ENCODE measurements around the gene LASP1NB.

Gene LASP1NB

GRCh38 chr17:38958326-38958725, 32.9 kb downstream of the LASP1NB start:
- Histone ChIP-seq H2BK15ac (replicated peaks; ENCODE audit: low read depth) (no peak overlapping the region), H4K5ac (ENCODE audit: low read length) (no peak overlapping the region), H2AK5ac (ENCODE audit: low read length) (no peak overlapping the region), H3K23ac (ENCODE audit: low read length) (no peak overlapping the region), H3K9ac (ENCODE audit: low read length) (no peak overlapping the region), H3K27ac (ENCODE audit: low read depth, low read length) (no peak overlapping the region), H4K8ac (ENCODE audit: low read depth, low read length) (no peak overlapping the region), H3K4me3 (ENCODE audit: low read length) (no peak overlapping the region), H3K79me2 (ENCODE audit: control insufficient read depth, insufficient read depth, low read length) (no peaks in the 10 kb centered on the region), H3K4me1 (ENCODE audit: control insufficient read depth, low read depth, low read length) (no peaks in the 10 kb centered on the region), H2BK5ac (ENCODE audit: low read length) (no peak overlapping the region), H3K79me1 (ENCODE audit: low read length) (no peaks in the 10 kb centered on the region), H3K56ac (ENCODE audit: low read length) (no peak overlapping the region), H3K4me2 (ENCODE audit: low read length) (no peak overlapping the region), H3K4ac (ENCODE audit: low read depth, low read length) (no peak overlapping the region), H2BK120ac (ENCODE audit: low read depth, low read length) (no peak overlapping the region), H3K27me3 (ENCODE audit: insufficient read depth, low read length, poor library complexity) (no peaks in the 10 kb centered on the region), H3K18ac (ENCODE audit: low read length) (no peak overlapping the region), H3K36me3 (ENCODE audit: control insufficient read depth, insufficient read depth, low read length) (no peaks in the 10 kb centered on the region)
- DNase-seq = no peak
- WGBS (ENCODE audit: extremely low coverage, insufficient coverage, low lambda C conversion rate) = no CpG with 5 or more reads among the region's 1 CpG

- no peak overlapping the region for H2BK5ac ChIP-seq (ENCODE audit: low read length)
- H2BK15ac ChIP-seq (replicated peaks; ENCODE audit: low read depth) = no peak overlapping the region
- no peak overlapping the region for H3K27ac ChIP-seq (ENCODE audit: low read depth, low read length)
- no peaks in the 10 kb centered on the region for H3K79me2 ChIP-seq (ENCODE audit: control insufficient read depth, insufficient read depth, low read length)
- no peaks in the 10 kb centered on the region for H3K36me3 ChIP-seq (ENCODE audit: control insufficient read depth, insufficient read depth, low read length)
- no peak overlapping the region for H3K4me3 ChIP-seq (ENCODE audit: low read length)
- no peak overlapping the region for H2AK5ac ChIP-seq (ENCODE audit: low read length)
- no peak overlapping the region for H3K56ac ChIP-seq (ENCODE audit: low read length)
- H3K23ac ChIP-seq (ENCODE audit: low read length) = no peak overlapping the region
- H2BK120ac ChIP-seq (ENCODE audit: low read depth, low read length) = no peak overlapping the region
- H3K9ac ChIP-seq (ENCODE audit: low read length) = no peak overlapping the region
- no peak overlapping the region for H4K5ac ChIP-seq (ENCODE audit: low read length)
- H3K4me2 ChIP-seq (ENCODE audit: low read length) = no peak overlapping the region
- no peak for DNase-seq
- no peaks in the 10 kb centered on the region for H3K79me1 ChIP-seq (ENCODE audit: low read length)
- no peak overlapping the region for H3K4ac ChIP-seq (ENCODE audit: low read depth, low read length)
- no peaks in the 10 kb centered on the region for H3K27me3 ChIP-seq (ENCODE audit: insufficient read depth, low read length, poor library complexity)
- H3K4me1 ChIP-seq (ENCODE audit: control insufficient read depth, low read depth, low read length) = no peaks in the 10 kb centered on the region
- no peak overlapping the region for H3K18ac ChIP-seq (ENCODE audit: low read length)
- no peak overlapping the region for H4K8ac ChIP-seq (ENCODE audit: low read depth, low read length)
These were observed 33.3 kb downstream of the LASP1NB start for GRCh38 chr17:38958756-38959155.

DNA sequence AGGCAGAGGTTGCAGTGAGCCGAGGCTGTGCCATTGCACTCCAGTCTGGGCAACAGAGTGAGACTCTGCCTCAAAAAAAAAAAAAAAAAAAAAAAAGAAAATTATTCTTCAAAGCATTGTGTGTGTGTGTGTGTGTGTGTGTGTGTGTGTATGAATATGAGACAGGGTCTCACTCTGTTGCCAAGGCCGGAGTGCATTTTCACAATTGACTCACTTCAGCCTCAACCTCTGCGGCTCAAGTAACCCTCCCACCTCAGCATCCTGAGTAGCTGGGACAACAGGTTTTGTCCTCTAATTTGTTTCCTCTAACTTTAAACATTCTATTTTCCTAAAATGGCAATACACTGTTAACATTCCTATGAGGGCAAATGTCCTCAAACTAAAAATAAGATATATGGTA, 34.1 kb downstream of the LASP1NB start:
- Histone ChIP-seq H2BK5ac (ENCODE audit: low read length) (no peak overlapping the region), H2BK120ac (ENCODE audit: low read depth, low read length) (no peak overlapping the region), H3K23ac (ENCODE audit: low read length) (no peak overlapping the region), H3K4me2 (ENCODE audit: low read length) (no peak overlapping the region), H3K4me3 (ENCODE audit: low read length) (no peak overlapping the region), H3K9ac (ENCODE audit: low read length) (no peak overlapping the region), H2BK15ac (replicated peaks; ENCODE audit: low read depth) (no peak overlapping the region), H3K56ac (ENCODE audit: low read length) (no peak overlapping the region), H3K79me2 (ENCODE audit: control insufficient read depth, insufficient read depth, low read length) (no peaks in the 10 kb centered on the region), H4K8ac (ENCODE audit: low read depth, low read length) (no peak overlapping the region), H4K5ac (ENCODE audit: low read length) (no peak overlapping the region), H3K4me1 (ENCODE audit: control insufficient read depth, low read depth, low read length) (no peaks in the 10 kb centered on the region), H3K27me3 (ENCODE audit: insufficient read depth, low read length, poor library complexity) (no peaks in the 10 kb centered on the region), H2AK5ac (ENCODE audit: low read length) (no peak overlapping the region), H3K18ac (ENCODE audit: low read length) (no peak overlapping the region), H3K4ac (ENCODE audit: low read depth, low read length) (no peak overlapping the region), H3K36me3 (ENCODE audit: control insufficient read depth, insufficient read depth, low read length) (no peaks in the 10 kb centered on the region), H3K79me1 (ENCODE audit: low read length) (no peaks in the 10 kb centered on the region), H3K27ac (ENCODE audit: low read depth, low read length) (no peak overlapping the region)
- no peak for DNase-seq
- WGBS (ENCODE audit: extremely low coverage, insufficient coverage, low lambda C conversion rate) = no CpG with 5 or more reads among the region's 3 CpGs

GRCh38 chr17:38960402-38960801, 35.0 kb downstream of the LASP1NB start:
- WGBS (ENCODE audit: extremely low coverage, insufficient coverage, low lambda C conversion rate) = no CpG with 5 or more reads among the region's 5 CpGs
- Histone ChIP-seq H4K8ac (ENCODE audit: low read depth, low read length) (no peak overlapping the region), H3K4me1 (ENCODE audit: control insufficient read depth, low read depth, low read length) (no peaks in the 10 kb centered on the region), H3K4me2 (ENCODE audit: low read length) (no peak overlapping the region), H3K27me3 (ENCODE audit: insufficient read depth, low read length, poor library complexity) (no peaks in the 10 kb centered on the region), H2AK5ac (ENCODE audit: low read length) (no peak overlapping the region), H2BK5ac (ENCODE audit: low read length) (no peak overlapping the region), H3K79me1 (ENCODE audit: low read length) (no peaks in the 10 kb centered on the region), H3K27ac (ENCODE audit: low read depth, low read length) (no peak overlapping the region), H3K4ac (ENCODE audit: low read depth, low read length) (no peak overlapping the region), H3K79me2 (ENCODE audit: control insufficient read depth, insufficient read depth, low read length) (no peaks in the 10 kb centered on the region), H3K4me3 (ENCODE audit: low read length) (no peak overlapping the region), H2BK15ac (replicated peaks; ENCODE audit: low read depth) (no peak overlapping the region), H3K56ac (ENCODE audit: low read length) (no peak overlapping the region), H2BK120ac (ENCODE audit: low read depth, low read length) (no peak overlapping the region), H3K9ac (ENCODE audit: low read length) (no peak overlapping the region), H4K5ac (ENCODE audit: low read length) (no peak overlapping the region), H3K23ac (ENCODE audit: low read length) (no peak overlapping the region), H3K36me3 (ENCODE audit: control insufficient read depth, insufficient read depth, low read length) (no peaks in the 10 kb centered on the region), H3K18ac (ENCODE audit: low read length) (no peak overlapping the region)
- DNase-seq = no peak

GRCh38 chr17:38961413-38961812, 36.0 kb downstream of the LASP1NB start:
- Histone ChIP-seq H2BK120ac (ENCODE audit: low read depth, low read length) (no peak overlapping the region), H2BK15ac (replicated peaks; ENCODE audit: low read depth) (no peak overlapping the region), H3K4me1 (ENCODE audit: control insufficient read depth, low read depth, low read length) (no peaks in the 10 kb centered on the region), H3K23ac (ENCODE audit: low read length) (no peak overlapping the region), H3K18ac (ENCODE audit: low read length) (no peak overlapping the region), H2AK5ac (ENCODE audit: low read length) (no peak overlapping the region), H3K27ac (ENCODE audit: low read depth, low read length) (no peak overlapping the region), H2BK5ac (ENCODE audit: low read length) (no peak overlapping the region), H4K5ac (ENCODE audit: low read length) (no peak overlapping the region), H3K27me3 (ENCODE audit: insufficient read depth, low read length, poor library complexity) (no peaks in the 10 kb centered on the region), H3K9ac (ENCODE audit: low read length) (no peak overlapping the region), H3K36me3 (ENCODE audit: control insufficient read depth, insufficient read depth, low read length) (no peaks in the 10 kb centered on the region), H3K4me2 (ENCODE audit: low read length) (no peak overlapping the region), H3K79me1 (ENCODE audit: low read length) (no peaks in the 10 kb centered on the region), H3K79me2 (ENCODE audit: control insufficient read depth, insufficient read depth, low read length) (no peaks in the 10 kb centered on the region), H3K4me3 (ENCODE audit: low read length) (no peak overlapping the region), H4K8ac (ENCODE audit: low read depth, low read length) (no peak overlapping the region), H3K4ac (ENCODE audit: low read depth, low read length) (no peak overlapping the region), H3K56ac (ENCODE audit: low read length) (no peak overlapping the region)
- DNase-seq = no peak
- WGBS (ENCODE audit: extremely low coverage, insufficient coverage, low lambda C conversion rate) = no CpG with 5 or more reads among the region's 4 CpGs

GRCh38 chr17:38967290-38967738, 41.9 kb downstream of the LASP1NB start, which contains the start of gene FBXO47:
FBXO47 (minus strand) TSS chr17:38967403; CDS start chr17:38963025, 4,378 bp downstream.
- DNase-seq = peak; percentile 99
- H3K18ac ChIP-seq (ENCODE audit: low read length) = peak within 1 kb of the TSS; percentile 22
- H3K36me3 ChIP-seq (ENCODE audit: control insufficient read depth, insufficient read depth, low read length) = no peaks in the 10 kb centered on the region
- H3K4me2 ChIP-seq (ENCODE audit: low read length) = peak within 1 kb of the TSS; percentile 38
- H2BK15ac ChIP-seq (replicated peaks; ENCODE audit: low read depth) = no peak within 1 kb of the TSS
- no peak within 1 kb of the TSS for H2BK120ac ChIP-seq (ENCODE audit: low read depth, low read length)
- no peaks in the 10 kb centered on the region for H3K79me2 ChIP-seq (ENCODE audit: control insufficient read depth, insufficient read depth, low read length)
- H3K27me3 ChIP-seq (ENCODE audit: insufficient read depth, low read length, poor library complexity) = no peaks in the 10 kb centered on the region
- no peak within 1 kb of the TSS for H3K27ac ChIP-seq (ENCODE audit: low read depth, low read length)
- H3K9ac ChIP-seq (ENCODE audit: low read length) = peak within 1 kb of the TSS; percentile 65
- peak within 1 kb of the TSS; percentile 11 for H2AK5ac ChIP-seq (ENCODE audit: low read length)
- no peak within 1 kb of the TSS for H3K4ac ChIP-seq (ENCODE audit: low read depth, low read length)
- no peak within 1 kb of the TSS for H3K23ac ChIP-seq (ENCODE audit: low read length)
- no CpG with 5 or more reads among the region's 21 CpGs for WGBS (ENCODE audit: extremely low coverage, insufficient coverage, low lambda C conversion rate)
- H3K56ac ChIP-seq (ENCODE audit: low read length) = peak within 1 kb of the TSS; percentile 87
- peaks cover 2% of the 10 kb centered on the region for H3K4me1 ChIP-seq (ENCODE audit: control insufficient read depth, low read depth, low read length)
- peak within 1 kb of the TSS; percentile 21 for H4K5ac ChIP-seq (ENCODE audit: low read length)
- H2BK5ac ChIP-seq (ENCODE audit: low read length) = no peak within 1 kb of the TSS
- H4K8ac ChIP-seq (ENCODE audit: low read depth, low read length) = peak within 1 kb of the TSS; percentile 90
- H3K79me1 ChIP-seq (ENCODE audit: low read length) = no peaks in the 10 kb centered on the region
- H3K4me3 ChIP-seq (ENCODE audit: low read length) = no peak within 1 kb of the TSS

Data from mesendoderm (in vitro differentiated cells).